Panc1 (cell line): Measurements from ENCODE around the gene CRABP1. TPM values are rescaled to one million over a fixed set of nuclear protein-coding genes. Genes with fewer than 3 reads are reported as not detected.

ENCODE experiments used
- ATAC-seq: fragments of 200-7000 bp; cut with Tn5 transposase; 2 replicates; pipeline ENCODE4 v1.9.1; 2020; ENCODE audit warnings: mild to moderate bottlenecking, moderate library complexity
- BruUV-seq: library from RNA; stranded (reverse); fragments of 400-500 nt; replicated peaks from 2 replicates; lab custom pipeline; 2021; lab: Mats Ljungman, UMichigan
- CTCF ChIA-PET: fragments of 300-600 bp; sonication (Branson Sonifier 250); formaldehyde crosslinking; loops from one replicate; lab custom pipeline; 2022; ENCODE audit warnings: antibody characterized with exemption; lab: Charles Lee
- POLR2A ChIA-PET: fragments of 300-600 bp; sonication (Branson Sonifier 250); formaldehyde crosslinking; loops from one replicate; lab custom pipeline; 2022; ENCODE audit warnings: antibody characterized with exemption; lab: Charles Lee
- DNase-seq: peaks from one replicate; pipeline ENCODE4 v3.0.0-alpha.2; 2010; ENCODE audit warnings: low read depth, low spot score
- H3K27ac ChIP-seq: 2 replicates; pipeline ENCODE4 v1.5.1; 2011; ENCODE audit warnings: mild to moderate bottlenecking, low read length, inconsistent platforms
- H3K27me3 ChIP-seq: fragments of 200-500 bp; sonication (Bioruptor generic); 2 replicates; pipeline ENCODE4 v1.6.0; 2014; ENCODE audit warnings: low read length, inconsistent platforms; ENCODE audit not compliant: control insufficient read depth, insufficient read depth
- H3K36me3 ChIP-seq: fragments of 200-500 bp; sonication (Bioruptor generic); 2 replicates; pipeline ENCODE4 v1.5.1; 2014; ENCODE audit warnings: inconsistent platforms, mild to moderate bottlenecking, low read length, moderate library complexity; ENCODE audit not compliant: control insufficient read depth, insufficient read depth
- H3K4me1 ChIP-seq: 2 replicates; pipeline ENCODE4 v1.5.1; 2011; ENCODE audit warnings: inconsistent platforms, mild to moderate bottlenecking, low read length, moderate library complexity; ENCODE audit not compliant: control insufficient read depth, insufficient read depth
- H3K4me3 ChIP-seq, 2 experiments: 2 replicates each; pipeline ENCODE4 v1.5.1; 2011 to 2012; ENCODE audit warnings: low read depth in 2 of 2, low read length in 2 of 2, mild to moderate bottlenecking in 2 of 2, inconsistent platforms in 1 of 2, moderate library complexity in 1 of 2
- H3K9me3 ChIP-seq: fragments of 200-500 bp; sonication (Bioruptor generic); 2 replicates; pipeline ENCODE4 v1.5.1; 2014; ENCODE audit warnings: low read depth, mild to moderate bottlenecking, inconsistent platforms, low read length, moderate library complexity; ENCODE audit not compliant: control insufficient read depth, insufficient read depth
- CTCF ChIP-seq: fragments of 450-650 bp; IDR thresholded peaks from 2 replicates; pipeline ENCODE4 v1.5.1; 2017; ENCODE audit warnings: mild to moderate bottlenecking
- POLR2AphosphoS5 ChIP-seq: IDR thresholded peaks from 2 replicates; pipeline ENCODE4 v1.6.1; 2012; ENCODE audit warnings: mild to moderate bottlenecking, low read depth, low read length, moderate library complexity
- REST ChIP-seq, 2 experiments: IDR thresholded peaks; 2 replicates each; pipeline ENCODE4 v1.6.1; 2011 to 2012; ENCODE audit warnings: low read depth in 2 of 2, control low read depth in 1 of 2, low read length in 1 of 2, mild to moderate bottlenecking in 1 of 2, moderate library complexity in 1 of 2; ENCODE audit not compliant: insufficient read depth in 1 of 2
- SIN3A ChIP-seq: IDR thresholded peaks from 2 replicates; pipeline ENCODE4 v1.6.1; 2012; ENCODE audit warnings: low read depth, mild to moderate bottlenecking, low read length, moderate library complexity, borderline replicate concordance; ENCODE audit not compliant: insufficient read depth
- TCF7L2 ChIP-seq: IDR thresholded peaks from 2 replicates; pipeline ENCODE4 v1.6.1; 2011; ENCODE audit warnings: mild to moderate bottlenecking, low read depth, low read length, inconsistent platforms
- in situ Hi-C: cut with HindIII; loops from 2 replicates; pipeline ENCODE4 v1.10.0; 2016; ENCODE audit warnings: low sequenced_read_pairs, low pct_unique_long_range_greater_than_20kb
- intact Hi-C: fragments of 100-400 bp; cut with micrococcal nuclease; formaldehyde crosslinking; loops from one replicate; pipeline ENCODE4 v1.10.0; 2022; ENCODE audit not compliant: unreplicated experiment
- total RNA-seq: library from RNA; stranded (reverse); gene quantifications from one replicate; pipeline ENCODE4 v1.2.1, GENCODE V29; 2021; ENCODE audit not compliant: unreplicated experiment

Gene CRABP1
- total RNA-seq, 1 experiment from 2014 or later = 6.7 TPM

GRCh38 chr15:78387246-78388037, 47.3 kb downstream of the CRABP1 start:
- POLR2A ChIA-PET = no interaction called here
- Histone ChIP-seq H3K4me1 (no peaks in the 10 kb centered on the region), H3K9me3 (no peaks in the 10 kb centered on the region), H3K27me3 (peaks cover 22% of the 10 kb centered on the region), H3K27ac (no peak overlapping the region), H3K4me3 (no peak overlapping the region), H3K36me3 (no peaks in the 10 kb centered on the region)
- ATAC-seq = no peak
- CTCF ChIA-PET = interaction anchor here (0.6 kb wide), 1 partner anchor 133 kb away, joined by 5 read pairs; no protein-coding TSS in a partner anchor
- no peak for DNase-seq
- TF ChIP-seq TCF7L2 (no peak), POLR2AphosphoS5 (no peak), CTCF (no peak), SIN3A (no peak)
- no TSS peak for BruUV-seq
- in situ Hi-C loops = no loop called here
- intact Hi-C loops = no loop called here

- no peak overlapping the region for H3K4me3 ChIP-seq
- H3K9me3 ChIP-seq = no peaks in the 10 kb centered on the region
- H3K36me3 ChIP-seq = no peaks in the 10 kb centered on the region
- ChIA-PET CTCF (interaction anchor here (0.7 kb wide), 1 partner anchor 19 kb away, joined by 4 read pairs; no protein-coding TSS in a partner anchor), POLR2A (no interaction called here)
- in situ Hi-C loops = no loop called here
- H3K4me1 ChIP-seq = no peaks in the 10 kb centered on the region
- ATAC-seq = no peak
- intact Hi-C loops = no loop called here
- BruUV-seq = no TSS peak
- DNase-seq = no peak
- H3K27ac ChIP-seq = no peak overlapping the region
- TF ChIP-seq TCF7L2 = no peak
- no peak for TF ChIP-seq CTCF
- no peak for TF ChIP-seq SIN3A
- TF ChIP-seq REST (IDR thresholded peaks at IDR 0.05; ENCODE audit: insufficient read depth in 1 of 2, low read depth in 2 of 2, low read length in 1 of 2) = no peak
- TF ChIP-seq POLR2AphosphoS5 = no peak
- H3K27me3 ChIP-seq = peaks cover 18% of the 10 kb centered on the region
Observed at GRCh38 chr15:78388865-78389264, 48.7 kb downstream of the CRABP1 start.
